Activated T-cell treated with anti-CD3 and anti-CD28 coated beads, Interleukin-2, amount 50 U/mL, for 72 hours (primary cell): ENCODE results near the gene ERCC5. TPM values are rescaled to one million over a fixed set of nuclear protein-coding genes. Genes with fewer than 3 reads are reported as not detected.

Experiments used
- total RNA-seq, 2 donors: library from RNA; stranded (reverse); gene quantifications; one replicate each; pipeline ENCODE4 v1.2.3, GENCODE V29; 2022

Gene ERCC5
- total RNA-seq, 2 donors from 2014 or later: 84.7 to 85.8 TPM

Other genes starting within 250 kb of the ERCC5 start
- 10 to 100 TPM; 55.3 to 67.6 TPM for gene TPP2, start 249.0 kb upstream of the ERCC5 start, total RNA-seq
- gene METTL21C, start 151.0 kb upstream of the ERCC5 start, total RNA-seq: not detected
- gene TEX30, start 72.2 kb upstream of the ERCC5 start, total RNA-seq: 10 to 100 TPM; 25.1 to 34.0 TPM
- gene POGLUT2, start 47.1 kb upstream of the ERCC5 start, total RNA-seq: 1 to 10 TPM; 4.2 to 6.0 TPM
- gene BIVM, start 46.9 kb upstream of the ERCC5 start, total RNA-seq: 10 to 100 TPM; 21.1 to 22.8 TPM
- gene SLC10A2, start 220.4 kb downstream of the ERCC5 start, total RNA-seq: not detected